Esophagus muscularis mucosa (tissue), 3 donors: ENCODE measurements around the gene TMEM131.

ENCODE experiments used
- CTCF ChIP-seq, 3 experiments: fragments of 200-600 bp in 2 of 3; fragments of 450-650 bp in 1 of 3; sonication (generic) in 2 of 3; IDR thresholded peaks; one replicate each; pipeline ENCODE4 v1.5.1; 2017 to 2019; ENCODE audit warnings: antibody characterized with exemption in 3 of 3, mild to moderate bottlenecking in 2 of 3, moderate library complexity in 1 of 3
- POLR2A ChIP-seq: fragments of 450-650 bp; IDR thresholded peaks from one replicate; pipeline ENCODE4 v1.6.1; 2017; ENCODE audit warnings: antibody characterized with exemption, moderate library complexity, mild to moderate bottlenecking, low read depth
- POLR2AphosphoS5 ChIP-seq, 2 donors: sonication (generic); formaldehyde crosslinking; IDR thresholded peaks; one replicate each; pipeline ENCODE4 v1.6.1; 2017; ENCODE audit warnings: antibody characterized with exemption in 2 of 2

- TF ChIP-seq CTCF (IDR thresholded peaks at IDR 0.05), result no peak
- no peak for TF ChIP-seq POLR2A
- TF ChIP-seq POLR2AphosphoS5 (IDR thresholded peaks at IDR 0.05), result no peak
Observed at GRCh38 chr2:97711394-97711711, 284.4 kb downstream of the TMEM131 start.
